ENCODE data around the gene TEDC2. TPM values are rescaled to one million over a fixed set of nuclear protein-coding genes. Genes with fewer than 3 reads are reported as not detected.
"Not testable (repeated sequence)": the region's sequence is repeated elsewhere in the genome, so short reads cannot be mapped to it uniquely, and the experiment has no call there.

The TEDC2 gene
- total RNA-seq, 1 donor from 2014 or later: 9.1 TPM

DNA sequence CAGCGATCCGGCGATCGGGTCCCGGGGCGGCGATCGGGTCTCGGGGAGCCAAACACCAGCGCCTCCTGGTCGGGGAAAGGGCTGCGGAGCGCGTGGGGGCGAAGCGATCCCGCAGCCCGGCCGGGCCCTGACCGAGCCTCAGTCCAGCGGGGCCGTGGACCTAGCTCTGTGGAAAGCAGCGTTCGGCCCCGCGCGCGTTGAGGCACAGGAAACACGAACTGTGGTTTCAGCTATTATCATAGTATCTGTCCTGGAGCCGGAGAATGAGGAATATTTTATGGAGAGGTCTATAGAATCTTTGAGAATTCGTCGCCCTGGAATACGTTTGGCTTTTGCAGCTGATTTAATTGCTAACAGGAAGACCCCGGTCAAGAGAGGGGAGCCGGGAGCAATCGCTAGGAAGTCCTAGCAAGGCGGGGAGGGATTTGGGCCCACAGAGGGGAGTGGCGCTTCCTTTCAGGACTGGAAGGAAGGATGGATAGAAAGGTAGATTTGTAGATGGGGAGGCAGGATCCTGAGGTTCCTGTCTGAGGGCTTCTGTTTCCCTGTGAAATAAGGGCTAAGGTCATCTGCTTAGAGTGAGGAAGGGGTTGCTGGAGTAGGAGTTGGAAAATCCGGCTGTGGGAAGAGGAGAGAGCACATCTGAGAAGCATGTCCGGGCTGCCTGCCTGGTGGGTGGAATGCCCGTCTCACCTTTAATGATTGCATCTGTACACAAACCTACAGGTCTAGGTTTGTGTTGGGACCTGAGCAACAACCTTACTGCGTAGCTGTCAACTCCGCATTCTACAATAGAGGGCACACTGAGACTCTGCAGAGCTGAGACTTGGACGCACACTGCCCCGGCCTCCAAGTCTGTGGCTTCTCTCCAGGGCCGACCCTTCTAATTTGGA is 29.9 kb upstream of the TEDC2 start:
- no peaks in the 10 kb centered on the region for H3K9me3 Mint-ChIP-seq (ENCODE audit: unreplicated experiment)
- H3K4me3 Mint-ChIP-seq (ENCODE audit: unreplicated experiment): peak overlapping the region; percentile 91
- H3K27me3 Mint-ChIP-seq (ENCODE audit: unreplicated experiment): peaks cover 13% of the 10 kb centered on the region
- peaks cover 11% of the 10 kb centered on the region for H3K36me3 Mint-ChIP-seq (ENCODE audit: low read depth, unreplicated experiment)
- H3K4me1 Mint-ChIP-seq (ENCODE audit: unreplicated experiment): peaks cover 14% of the 10 kb centered on the region
- peak overlapping the region; percentile 72 for H3K27ac Mint-ChIP-seq (ENCODE audit: unreplicated experiment)
- DNase-seq (ENCODE audit: low spot score): peak; percentile 44
- TF ChIP-seq, protein P1, sequence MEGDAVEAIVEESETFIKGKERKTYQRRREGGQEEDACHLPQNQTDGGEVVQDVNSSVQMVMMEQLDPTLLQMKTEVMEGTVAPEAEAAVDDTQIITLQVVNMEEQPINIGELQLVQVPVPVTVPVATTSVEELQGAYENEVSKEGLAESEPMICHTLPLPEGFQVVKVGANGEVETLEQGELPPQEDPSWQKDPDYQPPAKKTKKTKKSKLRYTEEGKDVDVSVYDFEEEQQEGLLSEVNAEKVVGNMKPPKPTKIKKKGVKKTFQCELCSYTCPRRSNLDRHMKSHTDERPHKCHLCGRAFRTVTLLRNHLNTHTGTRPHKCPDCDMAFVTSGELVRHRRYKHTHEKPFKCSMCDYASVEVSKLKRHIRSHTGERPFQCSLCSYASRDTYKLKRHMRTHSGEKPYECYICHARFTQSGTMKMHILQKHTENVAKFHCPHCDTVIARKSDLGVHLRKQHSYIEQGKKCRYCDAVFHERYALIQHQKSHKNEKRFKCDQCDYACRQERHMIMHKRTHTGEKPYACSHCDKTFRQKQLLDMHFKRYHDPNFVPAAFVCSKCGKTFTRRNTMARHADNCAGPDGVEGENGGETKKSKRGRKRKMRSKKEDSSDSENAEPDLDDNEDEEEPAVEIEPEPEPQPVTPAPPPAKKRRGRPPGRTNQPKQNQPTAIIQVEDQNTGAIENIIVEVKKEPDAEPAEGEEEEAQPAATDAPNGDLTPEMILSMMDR (IDR thresholded peaks at IDR 0.05; ENCODE audit: unreplicated experiment): no peak

DNA sequence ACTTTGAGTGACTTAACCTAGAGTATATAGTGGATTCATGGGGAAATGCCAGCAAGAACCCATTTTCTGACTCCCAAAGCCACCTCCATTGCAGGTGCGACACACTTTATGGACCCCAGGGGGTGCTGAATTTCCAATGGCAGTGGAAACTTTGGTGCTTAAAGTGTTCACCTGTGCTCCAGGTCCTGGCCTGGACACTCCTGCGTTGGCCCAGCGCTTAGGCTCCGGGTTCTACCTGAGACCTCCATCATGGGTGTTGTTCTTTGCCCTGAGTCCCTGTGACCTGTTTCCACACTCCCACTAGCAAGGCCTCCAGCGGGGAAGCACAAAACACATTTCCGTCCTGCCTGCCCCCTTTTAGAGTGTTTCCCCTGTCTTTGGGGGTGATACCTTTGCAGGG is 27.6 kb upstream of the TEDC2 start:
- no peaks in the 10 kb centered on the region for H3K9me3 Mint-ChIP-seq (ENCODE audit: unreplicated experiment)
- peaks cover 19% of the 10 kb centered on the region for H3K36me3 Mint-ChIP-seq (ENCODE audit: low read depth, unreplicated experiment)
- TF ChIP-seq, protein P1 (IDR thresholded peaks at IDR 0.05; ENCODE audit: unreplicated experiment): no peak
- no peak for DNase-seq (ENCODE audit: low spot score)
- peaks cover 8% of the 10 kb centered on the region for H3K27me3 Mint-ChIP-seq (ENCODE audit: unreplicated experiment)
- H3K4me3 Mint-ChIP-seq (ENCODE audit: unreplicated experiment): no peak overlapping the region
- peaks cover 14% of the 10 kb centered on the region for H3K4me1 Mint-ChIP-seq (ENCODE audit: unreplicated experiment)
- no peak overlapping the region for H3K27ac Mint-ChIP-seq (ENCODE audit: unreplicated experiment)

DNA sequence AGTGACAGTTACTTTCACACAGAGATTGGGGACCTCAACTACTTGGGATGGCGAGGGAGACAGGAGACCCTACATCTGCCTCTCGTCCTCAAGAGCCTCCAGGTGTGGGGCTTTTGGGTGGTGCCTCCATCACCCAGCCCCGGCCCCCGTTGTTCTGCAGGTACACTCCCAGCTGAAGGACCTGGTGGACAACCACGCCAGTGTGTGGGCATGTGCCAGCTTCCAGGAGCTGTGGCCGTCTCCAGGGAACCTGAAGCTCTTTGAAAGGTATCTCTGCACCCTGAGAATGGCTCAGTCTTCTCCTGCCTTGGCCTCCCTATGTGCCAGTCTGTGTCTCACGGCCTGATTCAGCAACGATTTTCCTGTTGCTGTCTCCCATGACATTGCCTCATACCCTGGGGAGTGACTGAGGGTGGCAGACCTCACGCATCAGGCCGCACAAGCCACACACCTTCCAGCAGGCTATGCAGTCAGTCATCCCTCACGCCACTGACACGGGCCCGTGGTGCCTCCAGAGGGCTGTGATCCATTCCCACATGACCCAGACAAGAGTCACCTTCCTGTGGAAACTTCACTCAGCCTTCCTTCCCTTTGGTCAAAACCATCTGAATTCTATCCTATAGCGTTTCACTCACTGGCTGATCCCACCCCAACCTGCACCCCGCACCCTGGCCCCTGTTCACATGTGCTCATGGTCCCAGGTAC is 27.0 kb upstream of the TEDC2 start:
- Mint-ChIP-seq H3K36me3 (ENCODE audit: low read depth, unreplicated experiment) (peaks cover 20% of the 10 kb centered on the region), H3K4me3 (ENCODE audit: unreplicated experiment) (no peak overlapping the region)
- TF ChIP-seq, protein P1 (IDR thresholded peaks at IDR 0.05; ENCODE audit: unreplicated experiment): no peak

DNA sequence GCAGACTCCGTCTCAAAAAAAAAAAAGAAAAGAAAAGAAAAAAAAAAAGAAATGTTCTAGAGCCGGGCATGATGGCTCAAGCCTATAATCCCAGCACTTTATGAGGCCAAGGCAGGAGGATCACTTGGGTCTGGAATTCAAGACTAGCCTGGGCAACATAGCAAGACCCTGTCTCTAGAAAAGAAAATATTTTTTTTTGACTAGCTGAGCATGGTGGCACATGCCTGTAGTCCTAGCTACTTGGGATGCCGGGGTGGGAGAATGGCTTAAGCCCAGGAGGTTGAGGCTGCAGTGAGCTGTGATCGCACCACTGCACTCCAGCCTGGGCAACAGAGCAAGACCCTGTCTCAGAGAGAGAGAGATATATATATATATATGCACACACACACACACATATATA is 24.7 kb upstream of the TEDC2 start:
- Mint-ChIP-seq H3K36me3 (ENCODE audit: low read depth, unreplicated experiment) (peaks cover 27% of the 10 kb centered on the region), H3K4me1 (ENCODE audit: unreplicated experiment) (peaks cover 17% of the 10 kb centered on the region)
- H3K9me3 Mint-ChIP-seq (ENCODE audit: unreplicated experiment); DNase-seq (ENCODE audit: low spot score); H3K27ac Mint-ChIP-seq (ENCODE audit: unreplicated experiment); H3K27me3 Mint-ChIP-seq (ENCODE audit: unreplicated experiment); H3K4me3 Mint-ChIP-seq (ENCODE audit: unreplicated experiment): not testable (repeated sequence)

More for the DNA sequence above, 27.0 kb upstream of the TEDC2 start:
- Mint-ChIP-seq H3K4me1 (ENCODE audit: unreplicated experiment) (peaks cover 14% of the 10 kb centered on the region), H3K9me3 (ENCODE audit: unreplicated experiment) (no peaks in the 10 kb centered on the region), H3K27ac (ENCODE audit: unreplicated experiment) (peak overlapping the region; percentile 13), H3K27me3 (ENCODE audit: unreplicated experiment) (peaks cover 2% of the 10 kb centered on the region)
- DNase-seq (ENCODE audit: low spot score): no peak

DNA sequence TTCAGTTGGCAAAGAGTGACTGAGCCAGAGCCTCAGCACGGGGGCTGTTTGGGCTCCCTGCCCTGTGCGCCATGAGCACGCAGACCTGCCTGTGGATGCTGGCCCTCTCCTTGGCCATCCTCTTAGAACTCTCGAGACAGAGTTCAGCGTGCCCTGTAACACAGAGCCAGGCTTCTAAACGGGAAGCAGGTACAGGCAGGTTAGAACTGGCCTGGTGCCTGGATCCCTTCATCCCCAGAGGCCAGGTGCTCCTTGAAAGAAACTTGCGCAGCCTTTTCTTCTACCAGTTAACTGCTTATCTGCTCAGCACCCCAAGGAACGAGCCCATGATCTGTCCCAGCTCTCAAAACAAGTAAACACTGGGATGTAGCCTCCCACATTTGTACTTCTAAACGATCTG is 23.8 kb upstream of the TEDC2 start:
- TF ChIP-seq, protein P1 (IDR thresholded peaks at IDR 0.05; ENCODE audit: unreplicated experiment): no peak
- Mint-ChIP-seq H3K4me3 (ENCODE audit: unreplicated experiment) (no peak overlapping the region), H3K4me1 (ENCODE audit: unreplicated experiment) (peaks cover 10% of the 10 kb centered on the region), H3K27ac (ENCODE audit: unreplicated experiment) (no peak overlapping the region), H3K36me3 (ENCODE audit: low read depth, unreplicated experiment) (peaks cover 27% of the 10 kb centered on the region), H3K27me3 (ENCODE audit: unreplicated experiment) (no peaks in the 10 kb centered on the region), H3K9me3 (ENCODE audit: unreplicated experiment) (no peaks in the 10 kb centered on the region)
- DNase-seq (ENCODE audit: low spot score): no peak

All from endothelial cell (in vitro differentiated cells).